HEK293 (cell line): Measurements from ENCODE around the gene ITGA4.

Source experiments
- HOXA7 ChIP-seq: sonication (generic); formaldehyde crosslinking; IDR thresholded peaks from 2 replicates; pipeline ENCODE4 v1.8.1; 2022; ENCODE audit warnings: missing genetic modification reagents, borderline replicate concordance
- PATZ1 ChIP-seq: fragments of 450-650 bp; formaldehyde crosslinking; IDR thresholded peaks from 2 replicates; pipeline ENCODE4 v1.5.1; 2016; ENCODE audit warnings: missing biosample characterization, missing genetic modification characterization
- YY1 ChIP-seq: fragments of 450-650 bp; formaldehyde crosslinking; IDR thresholded peaks from 2 replicates; pipeline ENCODE4 v1.5.1; 2018; ENCODE audit warnings: missing biosample characterization, missing genetic modification characterization
- ZNF571 ChIP-seq: fragments of 450-650 bp; formaldehyde crosslinking; IDR thresholded peaks from 2 replicates; pipeline ENCODE4 v1.5.0; 2017; ENCODE audit warnings: missing biosample characterization, missing genetic modification characterization

- TF ChIP-seq PATZ1 = no peak
- TF ChIP-seq HOXA7 (CRISPR knock-in tag) = no peak
- no peak for TF ChIP-seq ZNF571 (tag by site-specific recombination)
- TF ChIP-seq YY1 = no peak
Measured at GRCh38 chr2:181536730-181537129, 79.5 kb downstream of the ITGA4 start.
